COLO668 (cell line): ENCODE results near the gene PTPRJ.

Source experiments
- DNase-seq: peaks from one replicate; lab custom pipeline; 2025; ENCODE audit not compliant: unreplicated experiment; lab: John Stamatoyannopoulos, UW

The PTPRJ gene

GRCh38 chr11:48090174-48090573 lies 109.8 kb downstream of the PTPRJ start:
- no peak for DNase-seq

GRCh38 chr11:48091426-48092102 lies 111.2 kb downstream of the PTPRJ start:
- DNase-seq = no peak

- no peak for DNase-seq
Observed at GRCh38 chr11:48093323-48093722, 113.0 kb downstream of the PTPRJ start.

- peak; percentile 42 for DNase-seq
Observed at GRCh38 chr11:48093795-48094642, 113.7 kb downstream of the PTPRJ start.

- no peak for DNase-seq
Observed at GRCh38 chr11:48094643-48095339, 114.4 kb downstream of the PTPRJ start.

GRCh38 chr11:48095779-48096470 lies 115.6 kb downstream of the PTPRJ start:
- DNase-seq = no peak

GRCh38 chr11:48096588-48097525 lies 116.5 kb downstream of the PTPRJ start:
- no peak for DNase-seq

- DNase-seq = no peak
Observed at GRCh38 chr11:48098024-48098423, 117.7 kb downstream of the PTPRJ start.

GRCh38 chr11:48099916-48100446 lies 119.6 kb downstream of the PTPRJ start:
- DNase-seq = no peak

- DNase-seq = no peak
Observed at GRCh38 chr11:48101044-48101733, 120.8 kb downstream of the PTPRJ start.

- no peak for DNase-seq
Observed at GRCh38 chr11:48101958-48102357, 121.6 kb downstream of the PTPRJ start.

GRCh38 chr11:48103621-48104567 lies 123.5 kb downstream of the PTPRJ start:
- no peak for DNase-seq

GRCh38 chr11:48104568-48104924 lies 124.2 kb downstream of the PTPRJ start:
- no peak for DNase-seq

GRCh38 chr11:48105096-48105990 lies 125.0 kb downstream of the PTPRJ start:
- no peak for DNase-seq

- DNase-seq = no peak
Observed at GRCh38 chr11:48106166-48106565, 125.8 kb downstream of the PTPRJ start.

GRCh38 chr11:48107188-48107704 lies 126.9 kb downstream of the PTPRJ start:
- no peak for DNase-seq
